Right ventricle myocardium superior (tissue), 1 donor: ENCODE data around the gene TMEM120B. TPM values are rescaled to one million over a fixed set of nuclear protein-coding genes. Genes with fewer than 3 reads are reported as not detected.

ENCODE experiments used
- ATAC-seq: fragments of 200-7000 bp; cut with Tn5 transposase; one replicate; pipeline ENCODE4 v1.9.1; 2020; ENCODE audit warnings: mild to moderate bottlenecking; ENCODE audit not compliant: poor library complexity
- DNase-seq: peaks from one replicate; pipeline ENCODE4 v3.0.0-alpha.2; 2020
- intact Hi-C: fragments of 100-400 bp; cut with DNase I; formaldehyde crosslinking; loops from one replicate; pipeline ENCODE4 v1.11.2; 2022
- total RNA-seq: library from RNA; stranded (reverse); fragmentation: NEBNext Ultra II Directional; extraction: Animal tissue kit (Norgen Biotek cat#: 25700); gene quantifications from one replicate; pipeline ENCODE4 v1.2.1, GENCODE V29; 2021
- donor health status: DM: no; HTN: yes; CAD: no; lungs with severe emphysema.

TMEM120B gene
- total RNA-seq, 1 donor from 2014 or later = 9.1 TPM

GRCh38 chr12:121765573-121765972 lies 53.0 kb downstream of the TMEM120B start:
- intact Hi-C loops = no loop called here
- ATAC-seq (no peak), DNase-seq (no peak)

GRCh38 chr12:121766290-121767039 lies 53.9 kb downstream of the TMEM120B start:
- DNase-seq (no peak), ATAC-seq (no peak)
- intact Hi-C loops = no loop called here

- DNase-seq (peak; percentile 80), ATAC-seq (peak; percentile 80)
- intact Hi-C loops = no loop called here
These were observed 55.0 kb downstream of the TMEM120B start for GRCh38 chr12:121767525-121768016.

GRCh38 chr12:121769297-121769830 lies 56.8 kb downstream of the TMEM120B start:
- intact Hi-C loops = no loop called here
- no peak for ATAC-seq
- DNase-seq = no peak

- intact Hi-C loops = loop anchor here (5.0 kb wide), 1 partner anchor 58 kb away; the partner anchor contains the start of gene TMEM120B
- peak; percentile 52 for ATAC-seq
- DNase-seq = peak; percentile 72
These were observed 57.3 kb downstream of the TMEM120B start for GRCh38 chr12:121769831-121770301.

- no peak for DNase-seq
- ATAC-seq = no peak
- intact Hi-C loops = loop anchor here (5.0 kb wide), 1 partner anchor 58 kb away; the partner anchor contains the start of gene TMEM120B
These were observed 57.8 kb downstream of the TMEM120B start for GRCh38 chr12:121770388-121770787.

GRCh38 chr12:121770813-121771625 lies 58.5 kb downstream of the TMEM120B start:
- intact Hi-C loops = loop anchor here (5.0 kb wide), 1 partner anchor 59 kb away; the partner anchor contains the start of gene TMEM120B
- DNase-seq = no peak
- ATAC-seq = no peak

GRCh38 chr12:121773011-121773777 lies 60.6 kb downstream of the TMEM120B start:
- ATAC-seq (peak; percentile 69), DNase-seq (peak; percentile 81)
- intact Hi-C loops = loop anchor here (2.0 to 5.0 kb wide), 2 partner anchors 61 to 76 kb away; partner anchors contain the start of gene TMEM120B

- no peak for DNase-seq
- no peak for ATAC-seq
- intact Hi-C loops = loop anchor here (5.0 kb wide), 1 partner anchor 63 kb away; the partner anchor contains the start of gene TMEM120B
These were observed 62.5 kb downstream of the TMEM120B start for GRCh38 chr12:121774968-121775474.

- no peak for DNase-seq
- no peak for ATAC-seq
- intact Hi-C loops = no loop called here
These were observed 62.9 kb downstream of the TMEM120B start for GRCh38 chr12:121775501-121775900.

GRCh38 chr12:121776190-121777098 lies 63.9 kb downstream of the TMEM120B start:
- peak; percentile 58 for ATAC-seq
- intact Hi-C loops = no loop called here
- DNase-seq = peak; percentile 92

GRCh38 chr12:121778567-121779421 lies 66.2 kb downstream of the TMEM120B start:
- DNase-seq = no peak
- ATAC-seq = no peak
- intact Hi-C loops = no loop called here

GRCh38 chr12:121779422-121779895 lies 66.9 kb downstream of the TMEM120B start:
- intact Hi-C loops = no loop called here
- no peak for DNase-seq
- no peak for ATAC-seq

- intact Hi-C loops = no loop called here
- DNase-seq (no peak), ATAC-seq (no peak)
These were observed 67.9 kb downstream of the TMEM120B start for GRCh38 chr12:121780429-121780828.

- no peak for DNase-seq
- intact Hi-C loops = no loop called here
- ATAC-seq = peak; percentile 19
These were observed 69.0 kb downstream of the TMEM120B start for GRCh38 chr12:121781484-121781997.
